DOHH2 (cell line): ENCODE measurements around the gene WEE1.

Experiments used
- CTCF ChIP-seq: fragments of 200-600 bp; sonication (generic); IDR thresholded peaks from one replicate; pipeline ENCODE4 v1.5.1; 2014; ENCODE audit warnings: antibody characterized with exemption, mild to moderate bottlenecking, low read depth, low read length; ENCODE audit not compliant: poor library complexity, severe bottlenecking
- EZH2phosphoT487 ChIP-seq: fragments of 200-600 bp; sonication (generic); IDR thresholded peaks from 2 replicates; pipeline ENCODE4 v1.6.1; 2017; ENCODE audit warnings: borderline replicate concordance, mild to moderate bottlenecking, antibody characterized with exemption, low read length, moderate library complexity, mixed read lengths

DNA sequence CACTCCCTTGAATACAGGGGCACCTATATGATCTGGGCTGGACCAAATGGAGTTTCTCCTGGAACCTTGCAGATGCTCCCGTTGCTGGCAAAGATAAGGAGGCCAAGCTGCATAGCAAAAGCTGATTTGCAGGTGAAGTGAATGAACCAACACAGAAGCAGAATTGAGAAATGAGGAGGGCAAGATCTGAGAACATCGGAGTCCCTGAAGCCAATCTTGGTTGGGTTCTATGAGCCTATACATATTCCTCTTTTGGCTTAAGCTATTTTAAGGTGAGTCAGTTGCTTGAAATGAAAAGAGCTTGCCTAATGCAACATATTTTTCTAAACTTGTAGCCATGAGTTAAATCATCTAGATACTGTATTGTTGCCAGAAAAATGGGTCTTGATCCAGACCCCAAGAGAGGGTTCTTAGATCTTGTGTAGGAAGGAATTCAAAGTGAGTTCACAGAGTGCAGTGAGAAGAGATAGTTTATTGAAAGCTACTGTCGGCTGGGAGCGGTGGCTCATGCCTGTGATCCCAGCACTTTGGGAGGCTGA lies 23.5 kb downstream of the WEE1 start:
- TF ChIP-seq CTCF (no peak), EZH2phosphoT487 (no peak)
